Right ventricle myocardium superior (tissue), 1 donor: Measurements from ENCODE around the gene PGAP3. TPM values are rescaled to one million over a fixed set of nuclear protein-coding genes. Genes with fewer than 3 reads are reported as not detected.

Experiments
- ATAC-seq: fragments of 200-7000 bp; cut with Tn5 transposase; one replicate; pipeline ENCODE4 v1.9.1; 2020; ENCODE audit warnings: mild to moderate bottlenecking; ENCODE audit not compliant: poor library complexity
- DNase-seq: peaks from one replicate; pipeline ENCODE4 v3.0.0-alpha.2; 2020
- intact Hi-C: fragments of 100-400 bp; cut with DNase I; formaldehyde crosslinking; loops from one replicate; pipeline ENCODE4 v1.11.2; 2022
- total RNA-seq: library from RNA; stranded (reverse); fragmentation: NEBNext Ultra II Directional; extraction: Animal tissue kit (Norgen Biotek cat#: 25700); gene quantifications from one replicate; pipeline ENCODE4 v1.2.1, GENCODE V29; 2021
- donor health status: DM: no; HTN: yes; CAD: no; lungs with severe emphysema.

The PGAP3 gene
- total RNA-seq, 1 donor from 2014 or later: 10.0 TPM

DNA sequence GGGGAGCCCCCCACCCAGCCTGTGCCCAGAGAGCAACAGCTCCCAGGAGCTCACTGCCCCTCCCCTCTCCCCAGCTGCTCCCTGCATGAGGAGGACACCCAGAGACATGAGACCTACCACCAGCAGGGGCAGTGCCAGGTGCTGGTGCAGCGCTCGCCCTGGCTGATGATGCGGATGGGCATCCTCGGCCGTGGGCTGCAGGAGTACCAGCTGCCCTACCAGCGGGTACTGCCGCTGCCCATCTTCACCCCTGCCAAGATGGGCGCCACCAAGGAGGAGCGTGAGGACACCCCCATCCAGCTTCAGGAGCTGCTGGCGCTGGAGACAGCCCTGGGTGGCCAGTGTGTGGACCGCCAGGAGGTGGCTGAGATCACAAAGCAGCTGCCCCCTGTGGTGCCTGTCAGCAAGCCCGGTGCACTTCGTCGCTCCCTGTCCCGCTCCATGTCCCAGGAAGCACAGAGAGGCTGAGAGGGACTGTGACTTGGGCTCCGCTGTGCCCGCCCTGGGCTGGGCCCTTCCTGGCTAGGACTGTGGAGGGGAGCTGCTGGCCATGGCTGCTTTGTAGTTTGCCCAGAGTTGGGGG lies 22.1 kb downstream of the PGAP3 start:
- intact Hi-C loops: no loop called here
- peak; percentile 56 for DNase-seq
- peak; percentile 2 for ATAC-seq

DNA sequence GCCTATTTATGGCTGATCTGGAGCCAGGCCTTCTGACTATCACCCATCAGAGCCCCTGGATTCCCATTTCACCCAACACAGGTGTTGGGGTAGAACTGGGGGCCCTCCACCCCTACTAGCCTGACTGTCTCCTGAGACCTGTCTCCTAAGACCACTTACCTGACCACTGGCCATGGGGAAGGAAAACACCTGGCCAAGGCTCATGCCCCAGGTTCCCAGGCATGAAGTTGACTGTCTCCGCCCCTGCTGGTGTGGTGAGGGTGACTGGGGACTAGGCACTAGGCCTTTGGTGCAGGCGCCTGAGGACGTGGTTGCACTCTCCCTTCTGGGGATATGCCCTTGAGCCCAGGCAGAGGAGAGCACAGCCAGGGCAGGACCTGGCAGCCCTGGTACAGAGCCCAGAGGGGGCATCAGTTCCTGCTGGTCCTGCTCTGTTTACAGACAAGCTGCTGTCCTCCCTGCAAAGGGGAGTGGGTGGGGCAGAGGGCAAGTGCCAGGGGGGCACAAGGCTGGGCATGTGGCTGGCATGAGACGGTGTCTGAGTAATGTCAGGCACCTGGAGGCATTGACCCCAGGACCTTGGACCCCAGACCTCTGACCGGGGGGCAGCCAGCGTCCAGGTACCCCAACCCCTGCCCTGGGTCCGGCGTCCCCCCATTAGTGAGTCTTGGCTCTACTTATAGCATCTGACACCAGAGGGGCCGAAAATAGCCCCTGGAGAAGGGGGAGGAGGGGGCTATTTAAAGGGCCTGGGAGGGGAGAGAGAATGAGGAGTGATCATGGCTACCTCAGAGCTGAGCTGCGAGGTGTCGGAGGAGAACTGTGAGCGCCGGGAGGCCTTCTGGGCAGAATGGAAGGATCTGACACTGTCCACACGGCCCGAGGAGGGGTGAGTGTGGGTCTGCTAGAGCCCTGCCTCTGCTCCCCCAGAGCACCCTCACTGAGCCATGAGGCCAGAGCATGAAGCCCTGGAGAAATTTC lies 23.0 kb downstream of the PGAP3 start, which contains the start of gene TCAP:
Gene TCAP (plus strand): TSS at position 769 of the 981 bp plus-strand sequence. CDS start 11 bp downstream, at position 780.
- ATAC-seq: peak; percentile 51
- intact Hi-C loops: no loop called here
- DNase-seq: peak; percentile 79

DNA sequence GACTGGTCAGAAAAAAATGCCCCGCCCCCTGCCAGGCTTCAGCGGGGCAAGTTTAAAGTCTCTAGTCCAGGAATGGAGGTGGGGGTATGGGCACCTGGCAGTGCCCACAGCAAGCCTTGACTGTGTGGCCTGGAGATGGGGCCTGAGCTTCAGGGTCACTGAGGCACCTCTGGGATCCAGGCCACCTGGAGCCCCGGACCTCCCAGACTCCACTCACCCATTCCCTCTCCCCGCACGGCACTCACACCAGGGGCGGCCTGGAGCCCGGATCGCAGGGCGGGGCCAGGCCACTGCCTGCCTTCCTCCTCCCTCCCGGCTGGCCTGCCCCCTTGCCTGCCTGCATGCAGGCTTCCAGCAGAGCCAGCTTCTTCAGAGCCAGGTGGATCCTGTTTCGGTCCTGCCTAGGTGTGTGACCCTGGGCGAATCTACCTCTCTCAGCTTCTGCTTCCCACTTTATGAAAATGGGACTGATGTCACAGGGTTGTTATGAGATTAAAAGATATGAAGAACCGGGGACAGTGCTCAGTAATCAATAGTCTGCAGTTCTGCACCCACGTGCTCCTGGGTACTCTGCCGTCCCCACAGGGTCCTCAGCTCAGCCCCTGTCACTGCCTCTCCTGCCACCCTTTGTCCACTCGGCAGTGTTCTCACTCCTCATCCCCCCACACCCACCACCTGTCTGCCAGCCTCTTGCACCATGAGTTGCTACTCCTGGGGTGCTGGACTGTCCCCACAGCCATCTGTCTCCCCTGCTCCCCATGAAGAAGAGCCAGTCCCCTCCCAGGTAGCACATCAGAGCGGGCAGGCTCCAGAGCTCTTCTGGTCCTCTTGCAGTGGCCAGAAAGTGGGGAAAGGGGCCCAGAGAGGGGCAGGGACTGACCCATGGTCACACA lies 23.9 kb downstream of the PGAP3 start:
- ATAC-seq (peak; percentile 11), DNase-seq (peak; percentile 74)
- intact Hi-C loops: no loop called here

- intact Hi-C loops: no loop called here
- DNase-seq (no peak), ATAC-seq (no peak)
Observed at GRCh38 chr17:39663340-39663687, 24.5 kb downstream of the PGAP3 start.

DNA sequence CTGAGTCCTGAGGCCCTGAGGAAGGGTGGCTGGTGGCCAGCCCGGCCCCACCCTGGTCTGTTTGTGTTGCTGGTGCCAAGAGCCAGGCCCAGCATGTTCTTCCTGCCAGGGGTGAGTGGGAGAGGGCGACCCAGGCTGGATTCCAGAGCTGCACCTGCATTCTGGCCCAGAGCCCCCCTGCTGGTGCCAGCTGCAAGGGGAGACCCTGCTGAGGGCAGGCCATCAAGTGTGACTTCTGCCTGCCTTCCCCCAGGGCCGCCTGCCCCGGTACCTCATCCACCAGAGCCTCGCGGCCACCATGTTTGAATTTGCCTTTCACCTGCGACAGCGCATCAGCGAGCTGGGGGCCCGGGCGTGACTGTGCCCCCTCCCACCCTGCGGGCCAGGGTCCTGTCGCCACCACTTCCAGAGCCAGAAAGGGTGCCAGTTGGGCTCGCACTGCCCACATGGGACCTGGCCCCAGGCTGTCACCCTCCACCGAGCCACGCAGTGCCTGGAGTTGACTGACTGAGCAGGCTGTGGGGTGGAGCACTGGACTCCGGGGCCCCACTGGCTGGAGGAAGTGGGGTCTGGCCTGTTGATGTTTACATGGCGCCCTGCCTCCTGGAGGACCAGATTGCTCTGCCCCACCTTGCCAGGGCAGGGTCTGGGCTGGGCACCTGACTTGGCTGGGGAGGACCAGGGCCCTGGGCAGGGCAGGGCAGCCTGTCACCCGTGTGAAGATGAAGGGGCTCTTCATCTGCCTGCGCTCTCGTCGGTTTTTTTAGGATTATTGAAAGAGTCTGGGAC lies 25.1 kb downstream of the PGAP3 start:
- peak; percentile 63 for DNase-seq
- intact Hi-C loops: no loop called here
- ATAC-seq: no peak

DNA sequence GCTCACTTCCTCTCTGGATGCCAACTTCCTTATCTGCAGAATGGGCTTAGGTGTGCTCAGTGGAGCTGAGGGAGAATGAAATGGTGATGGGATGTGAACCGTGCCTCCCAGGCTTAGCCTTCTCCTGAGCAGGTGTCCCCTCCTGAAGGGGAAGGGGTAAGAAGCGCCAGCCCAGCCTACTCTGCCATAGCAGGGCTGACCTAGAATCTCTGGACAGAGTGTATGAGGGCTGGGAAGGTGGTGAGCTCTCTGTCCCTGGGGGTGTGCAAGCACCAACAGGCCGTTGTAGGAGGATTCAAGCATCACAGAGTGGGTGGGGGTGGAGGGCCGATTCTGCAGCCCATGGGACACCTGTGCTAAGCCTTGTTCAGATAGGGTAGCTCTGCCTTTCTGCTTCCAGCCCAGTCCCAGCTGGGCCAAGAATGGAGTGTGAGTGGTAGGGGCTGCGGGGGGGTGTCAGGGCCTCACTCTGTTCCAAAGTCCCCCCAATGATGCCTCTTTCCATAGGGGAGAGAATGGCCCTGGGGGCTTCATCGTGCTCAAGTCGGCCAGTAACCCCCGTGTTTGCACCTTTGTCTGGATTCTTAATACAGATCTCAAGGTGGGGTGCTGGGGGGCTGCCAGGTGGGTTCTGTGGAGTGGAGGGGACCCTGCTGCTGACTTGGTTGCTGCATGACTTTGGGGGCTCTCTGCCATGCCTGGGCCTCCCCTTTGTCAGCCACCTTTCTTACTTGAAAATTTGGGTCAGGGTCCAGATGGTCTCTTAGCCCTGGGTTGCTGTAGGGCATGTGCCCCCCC lies 25.9 kb downstream of the PGAP3 start:
- DNase-seq: no peak
- ATAC-seq: no peak
- intact Hi-C loops: no loop called here

DNA sequence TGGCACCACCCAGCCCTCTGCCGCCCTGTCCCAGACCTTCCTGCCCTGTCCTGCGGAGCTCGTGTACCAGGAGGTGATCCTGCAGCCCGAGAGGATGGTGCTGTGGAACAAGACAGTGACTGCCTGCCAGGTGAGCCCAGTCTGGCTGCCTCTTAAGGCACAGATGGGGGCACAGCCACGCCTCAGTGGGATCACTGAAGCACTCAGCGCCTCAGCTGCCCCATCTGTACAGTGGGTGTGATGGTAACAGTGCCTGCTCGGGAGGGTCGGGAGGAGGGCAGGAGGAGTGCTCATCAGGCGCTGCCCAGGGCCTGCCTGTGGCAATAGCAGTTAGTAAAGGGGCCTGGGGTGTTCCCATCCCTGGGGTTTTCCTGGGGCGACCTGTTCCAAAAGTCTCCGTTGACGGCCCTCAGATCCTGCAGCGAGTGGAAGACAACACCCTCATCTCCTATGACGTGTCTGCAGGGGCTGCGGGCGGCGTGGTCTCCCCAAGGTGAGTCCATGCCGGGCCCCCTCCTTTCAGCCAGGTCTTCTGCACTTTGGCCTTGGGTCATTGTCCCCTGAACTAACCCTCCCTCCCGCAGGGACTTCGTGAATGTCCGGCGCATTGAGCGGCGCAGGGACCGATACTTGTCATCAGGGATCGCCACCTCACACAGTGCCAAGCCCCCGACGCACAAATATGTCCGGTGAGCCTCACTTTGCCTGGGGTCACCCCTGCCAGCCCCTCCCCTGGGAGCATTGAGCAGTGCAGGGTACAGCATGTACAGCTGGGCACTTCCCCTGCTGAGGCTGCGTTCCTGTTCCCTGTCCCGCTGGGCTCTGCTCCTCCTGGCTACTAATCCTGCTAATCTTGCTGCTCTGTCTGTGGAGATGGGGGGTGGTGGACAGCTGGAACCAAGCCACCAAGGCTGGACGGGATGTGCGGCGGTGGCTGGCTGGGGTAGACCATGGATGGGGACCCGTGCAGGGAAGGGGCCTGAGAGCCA lies 27.2 kb downstream of the PGAP3 start:
- intact Hi-C loops: no loop called here
- peak; percentile 74 for DNase-seq
- peak; percentile 11 for ATAC-seq

DNA sequence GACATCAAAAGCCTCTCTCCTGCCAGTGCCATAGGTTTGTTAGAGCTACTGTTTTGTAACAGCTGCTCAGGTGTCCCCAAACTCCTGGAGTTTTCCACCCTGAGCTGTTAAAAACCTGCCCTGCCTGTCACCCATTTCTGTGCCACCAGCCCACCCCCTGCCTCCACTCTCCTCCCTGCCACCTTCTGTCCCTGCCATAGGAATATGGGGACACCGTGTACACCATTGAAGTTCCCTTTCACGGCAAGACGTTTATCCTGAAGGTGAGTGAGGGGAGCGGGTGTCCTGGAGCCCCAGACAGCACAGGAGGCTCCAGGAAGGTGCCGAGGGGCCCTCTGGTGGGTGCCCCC lies 27.9 kb downstream of the PGAP3 start:
- intact Hi-C loops: no loop called here
- no peak for ATAC-seq

GRCh38 chr17:39659279-39660010 lies 28.4 kb downstream of the PGAP3 start:
- intact Hi-C loops: no loop called here
- DNase-seq (no peak), ATAC-seq (no peak)

More for the DNA sequence above, 27.9 kb downstream of the PGAP3 start:
- no peak for DNase-seq

- DNase-seq (no peak), ATAC-seq (no peak)
- intact Hi-C loops: no loop called here
Observed at GRCh38 chr17:39658760-39659159, 29.1 kb downstream of the PGAP3 start.

- DNase-seq (no peak), ATAC-seq (no peak)
- intact Hi-C loops: no loop called here
Observed at GRCh38 chr17:39658346-39658745, 29.5 kb downstream of the PGAP3 start.

GRCh38 chr17:39655105-39655504 lies 32.8 kb downstream of the PGAP3 start:
- no peak for ATAC-seq
- intact Hi-C loops: no loop called here
- no peak for DNase-seq

GRCh38 chr17:39653662-39654331 lies 34.1 kb downstream of the PGAP3 start:
- intact Hi-C loops: no loop called here
- DNase-seq (peak; percentile 76), ATAC-seq (peak; percentile 53)

DNA sequence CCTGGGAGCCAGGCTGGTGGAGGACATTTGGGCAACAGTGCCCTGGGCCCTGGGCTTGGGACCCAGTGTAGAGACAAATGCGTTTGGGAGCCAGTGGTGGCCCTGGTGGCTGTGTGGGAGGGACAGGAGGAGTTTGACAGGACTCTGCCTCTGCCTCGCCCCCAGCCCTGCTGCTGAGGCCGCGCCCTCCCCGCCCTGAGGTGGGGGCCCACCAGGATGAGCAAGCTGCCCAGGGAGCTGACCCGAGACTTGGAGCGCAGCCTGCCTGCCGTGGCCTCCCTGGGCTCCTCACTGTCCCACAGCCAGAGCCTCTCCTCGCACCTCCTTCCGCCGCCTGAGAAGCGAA lies 34.6 kb downstream of the PGAP3 start:
- DNase-seq (no peak), ATAC-seq (no peak)
- intact Hi-C loops: no loop called here

- no peak for DNase-seq
- no peak for ATAC-seq
- intact Hi-C loops: no loop called here
Observed at GRCh38 chr17:39652587-39653315, 35.1 kb downstream of the PGAP3 start.
